Liver (tissue), 9 donors: ENCODE data around the gene HSF2BP. TPM values are rescaled to one million over a fixed set of nuclear protein-coding genes. Genes with fewer than 3 reads are reported as not detected.
A peak's percentile ranks its signal among the peaks of the same experiment; 100 is the strongest.

Source experiments
- DNase-seq: peaks from one replicate; pipeline ENCODE4 v3.0.0-alpha.2; 2017; ENCODE audit warnings: low spot score
- H3K27ac ChIP-seq, 2 donors: one replicate each; pipeline ENCODE4 v1.7.0; 2013; ENCODE audit warnings: inconsistent platforms in 2 of 2, low read length in 2 of 2, control low read depth in 1 of 2, low read depth in 1 of 2, mild to moderate bottlenecking in 1 of 2
- H3K27me3 ChIP-seq, 4 donors: one replicate each; pipeline versions ENCODE4 v1.6.1 to v1.7.0; 2013; ENCODE audit warnings: low read length in 3 of 4, inconsistent platforms in 1 of 4, mild to moderate bottlenecking in 1 of 4, moderate library complexity in 1 of 4; ENCODE audit not compliant: control insufficient read depth in 4 of 4, insufficient read depth in 4 of 4
- H3K36me3 ChIP-seq, 4 donors: one replicate each; pipeline versions ENCODE4 v1.6.1 to v1.7.0; 2013; ENCODE audit warnings: low read length in 3 of 4, mild to moderate bottlenecking in 3 of 4, low read depth in 1 of 4, moderate library complexity in 1 of 4; ENCODE audit not compliant: control insufficient read depth in 4 of 4, insufficient read depth in 3 of 4
- H3K4me1 ChIP-seq, 4 donors: one replicate each; pipeline versions ENCODE4 v1.6.1 to v1.7.0; 2013; ENCODE audit warnings: low read length in 3 of 4, mild to moderate bottlenecking in 3 of 4, moderate library complexity in 1 of 4; ENCODE audit not compliant: control insufficient read depth in 4 of 4, insufficient read depth in 4 of 4
- H3K4me3 ChIP-seq, 3 donors: one replicate each; pipeline versions ENCODE4 v1.6.1 to v1.7.0; 2013; ENCODE audit warnings: low read length in 3 of 3, control low read depth in 1 of 3, low read depth in 1 of 3, mild to moderate bottlenecking in 1 of 3
- H3K9ac ChIP-seq, 2 donors: one replicate each; pipeline ENCODE4 v1.7.0; 2013; ENCODE audit warnings: low read length in 2 of 2, mild to moderate bottlenecking in 2 of 2, moderate library complexity in 2 of 2, control low read depth in 1 of 2, low read depth in 1 of 2
- H3K9me3 ChIP-seq, 4 donors: one replicate each; pipeline versions ENCODE4 v1.6.1 to v1.7.0; 2013; ENCODE audit warnings: low read length in 3 of 4; ENCODE audit not compliant: control insufficient read depth in 4 of 4
- CTCF ChIP-seq: fragments of 150-350 bp; IDR thresholded peaks from 2 replicates; pipeline ENCODE4 v1.5.1; 2017; ENCODE audit warnings: improper control_type of control experiment, low read depth, low read length; ENCODE audit not compliant: missing input control
- EGR1 ChIP-seq, 2 donors: IDR thresholded peaks; 2 replicates each; pipeline ENCODE4 v1.6.1; 2016 to 2018; ENCODE audit warnings: antibody characterized with exemption in 2 of 2, low read depth in 2 of 2
- FOXA1 ChIP-seq: IDR thresholded peaks from 2 replicates; pipeline ENCODE4 v1.6.1; 2016; ENCODE audit warnings: antibody characterized with exemption
- FOXA2 ChIP-seq: IDR thresholded peaks from 2 replicates; pipeline ENCODE4 v1.6.1; 2016; ENCODE audit warnings: antibody characterized with exemption
- GABPA ChIP-seq, 2 donors: IDR thresholded peaks in 1 of 2; conservative IDR thresholded peaks in 1 of 2; 2 replicates each; pipeline ENCODE4 v1.6.1; 2016; ENCODE audit warnings: antibody characterized with exemption in 2 of 2, mild to moderate bottlenecking in 1 of 2, moderate library complexity in 1 of 2
- HNF4A ChIP-seq, 2 donors: conservative IDR thresholded peaks; 2 replicates each; pipeline ENCODE4 v1.6.1; 2016; ENCODE audit warnings: antibody characterized with exemption in 2 of 2, mild to moderate bottlenecking in 2 of 2
- HNF4G ChIP-seq: IDR thresholded peaks from 2 replicates; pipeline ENCODE4 v1.6.1; 2016; ENCODE audit warnings: antibody characterized with exemption
- JUND ChIP-seq, 2 donors: IDR thresholded peaks; 2 replicates each; pipeline ENCODE4 v1.6.1; 2016; ENCODE audit warnings: antibody characterized with exemption in 2 of 2
- MAX ChIP-seq: IDR thresholded peaks from 2 replicates; pipeline ENCODE4 v1.6.1; 2016; ENCODE audit warnings: antibody characterized with exemption
- NR2F2 ChIP-seq: IDR thresholded peaks from 2 replicates; pipeline ENCODE4 v1.6.1; 2016; ENCODE audit warnings: antibody characterized with exemption
- RAD21 ChIP-seq, 2 donors: IDR thresholded peaks; 2 replicates each; pipeline ENCODE4 v1.6.1; 2016; ENCODE audit warnings: antibody characterized with exemption in 2 of 2, mild to moderate bottlenecking in 2 of 2
- RXRA ChIP-seq, 2 donors: IDR thresholded peaks; 2 replicates each; pipeline ENCODE4 v1.6.1; 2017 to 2018; ENCODE audit warnings: antibody characterized with exemption in 2 of 2, mild to moderate bottlenecking in 1 of 2
- SP1 ChIP-seq: IDR thresholded peaks from 2 replicates; pipeline ENCODE4 v1.6.1; 2018; ENCODE audit warnings: antibody characterized with exemption, mild to moderate bottlenecking
- TAF1 ChIP-seq: conservative IDR thresholded peaks from 2 replicates; pipeline ENCODE4 v1.6.1; 2016; ENCODE audit warnings: antibody characterized with exemption, mild to moderate bottlenecking
- YY1 ChIP-seq: IDR thresholded peaks from 2 replicates; pipeline ENCODE4 v1.6.1; 2016; ENCODE audit warnings: antibody characterized with exemption, mild to moderate bottlenecking
- WGBS: extraction: QIAGEN DNeasy Blood & Tissue Kit; methylation state at CpG from one replicate; pipeline ENCODE4 v1.1.7; 2013; 5-methylcytosine and 5-hydroxymethylcytosine counted together
- polyA plus RNA-seq, 2 donors: library from polyadenylated mRNA; stranded (reverse) in 1 of 2; unstranded in 1 of 2; fragments of 200-250 nt in 1 of 2; fragments of >200 nt in 1 of 2; fragmentation: Nextera tagmentation in 1 of 2; extraction: Ambion mirVana in 1 of 2; gene quantifications; one replicate each; pipeline versions ENCODE4 v1.2.1 to v1.2.3, GENCODE V29; 2013 to 2015
- total RNA-seq, 2 donors: library from RNA; depleted of rRNA; stranded (reverse); fragments of >200 nt; gene quantifications; one replicate each; pipeline ENCODE4 v1.2.3, GENCODE V29; 2014
- TF ChIP-seq, protein P1 (sequence below): IDR thresholded peaks from 2 replicates; pipeline ENCODE4 v1.6.1; 2016; ENCODE audit warnings: antibody characterized with exemption
- TF ChIP-seq, protein P2 (sequence below): IDR thresholded peaks from 2 replicates; pipeline ENCODE4 v1.6.1; 2016; ENCODE audit warnings: antibody characterized with exemption, mild to moderate bottlenecking
- TF ChIP-seq, protein P3 (sequence below): IDR thresholded peaks from 2 replicates; pipeline ENCODE4 v1.6.1; 2016; ENCODE audit warnings: antibody characterized with exemption
- donor health status: healthy.
- donor health status: healthy.
- donor health status: healthy.
- donor health status: healthy.
- donor health status: healthy.

Gene HSF2BP
- total and polyA plus RNA-seq, 4 donors: 0.14 to 0.33 (median 0.16) TPM; not detected in 1

DNA sequence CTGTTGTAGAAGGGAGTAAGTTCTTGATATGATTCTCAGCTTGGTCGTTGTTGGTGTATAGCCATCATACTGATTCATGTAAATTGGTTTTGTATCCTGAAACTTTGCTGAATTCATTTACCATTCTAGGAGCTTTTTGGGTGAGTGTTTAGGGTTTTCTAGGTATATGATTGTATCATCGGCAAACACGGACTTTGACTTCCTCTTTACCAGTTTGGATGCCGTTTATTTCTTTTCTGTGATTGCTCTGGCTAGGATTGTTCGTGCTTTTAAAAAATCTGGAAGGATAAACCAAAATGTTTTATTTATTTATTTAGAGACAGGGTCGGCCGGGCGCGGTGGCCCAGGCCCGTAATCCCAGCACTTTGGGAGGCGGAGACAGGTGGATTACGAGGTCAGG lies 20.7 kb upstream of the HSF2BP start:
- WGBS: 51% methylated on average over 12 of the region's 12 CpGs
- H3K4me1 ChIP-seq: no peaks in the 10 kb centered on the region
- no peaks in the 10 kb centered on the region for H3K27me3 ChIP-seq
- no peaks in the 10 kb centered on the region for H3K9me3 ChIP-seq
- no peak overlapping the region for H3K9ac ChIP-seq
- H3K36me3 ChIP-seq: peaks cover 6 to 47% (median 19%) of the 10 kb centered on the region in 4 donors
- H3K4me3 ChIP-seq: no peak overlapping the region
- TF ChIP-seq HNF4G (no peak), TAF1 (no peak), FOXA1 (no peak), SP1 (peak; percentile 37), HNF4A (conservative IDR thresholded peaks at IDR 0.05) (peak; percentile 35 to 67), CTCF (no peak), JUND (IDR thresholded peaks at IDR 0.05) (no peak)
- DNase-seq: no peak
- H3K27ac ChIP-seq: no peak overlapping the region

DNA sequence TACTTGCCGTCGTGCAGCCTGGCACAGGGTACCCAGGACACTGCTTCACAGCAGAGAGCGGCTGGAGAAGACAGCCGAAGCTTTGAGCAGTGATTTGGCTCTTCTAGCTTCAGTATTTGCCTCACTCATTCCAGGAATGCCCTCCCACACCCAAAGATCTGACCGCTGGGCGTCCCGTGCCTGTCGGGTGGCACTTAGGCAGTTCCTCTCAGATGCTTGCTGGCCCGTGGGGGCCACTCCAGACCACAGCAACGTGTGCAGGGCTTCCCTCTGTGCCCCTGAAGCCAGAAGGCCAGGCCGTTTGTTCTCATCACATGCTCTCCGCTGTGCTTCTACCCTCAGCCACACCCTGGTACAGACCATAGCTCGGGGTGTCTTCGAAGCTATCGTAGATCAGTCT lies 17.1 kb upstream of the HSF2BP start:
- Histone ChIP-seq H3K27ac (no peak overlapping the region), H3K9me3 (no peaks in the 10 kb centered on the region), H3K9ac (no peak overlapping the region), H3K4me1 (no peaks in the 10 kb centered on the region), H3K36me3 (peaks cover 8 to 38% (median 22%) of the 10 kb centered on the region in 4 donors), H3K27me3 (no peaks in the 10 kb centered on the region), H3K4me3 (no peak overlapping the region)
- no peak for DNase-seq
- TF ChIP-seq RAD21 (IDR thresholded peaks at IDR 0.05): no peak
- TF ChIP-seq HNF4G: no peak
- no peak for TF ChIP-seq FOXA2
- no peak for TF ChIP-seq SP1
- TF ChIP-seq, protein P1, sequence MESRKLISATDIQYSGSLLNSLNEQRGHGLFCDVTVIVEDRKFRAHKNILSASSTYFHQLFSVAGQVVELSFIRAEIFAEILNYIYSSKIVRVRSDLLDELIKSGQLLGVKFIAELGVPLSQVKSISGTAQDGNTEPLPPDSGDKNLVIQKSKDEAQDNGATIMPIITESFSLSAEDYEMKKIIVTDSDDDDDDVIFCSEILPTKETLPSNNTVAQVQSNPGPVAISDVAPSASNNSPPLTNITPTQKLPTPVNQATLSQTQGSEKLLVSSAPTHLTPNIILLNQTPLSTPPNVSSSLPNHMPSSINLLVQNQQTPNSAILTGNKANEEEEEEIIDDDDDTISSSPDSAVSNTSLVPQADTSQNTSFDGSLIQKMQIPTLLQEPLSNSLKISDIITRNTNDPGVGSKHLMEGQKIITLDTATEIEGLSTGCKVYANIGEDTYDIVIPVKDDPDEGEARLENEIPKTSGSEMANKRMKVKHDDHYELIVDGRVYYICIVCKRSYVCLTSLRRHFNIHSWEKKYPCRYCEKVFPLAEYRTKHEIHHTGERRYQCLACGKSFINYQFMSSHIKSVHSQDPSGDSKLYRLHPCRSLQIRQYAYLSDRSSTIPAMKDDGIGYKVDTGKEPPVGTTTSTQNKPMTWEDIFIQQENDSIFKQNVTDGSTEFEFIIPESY: no peak
- TF ChIP-seq YY1: no peak
- TF ChIP-seq NR2F2: no peak
- TF ChIP-seq FOXA1: no peak
- TF ChIP-seq, protein P2, sequence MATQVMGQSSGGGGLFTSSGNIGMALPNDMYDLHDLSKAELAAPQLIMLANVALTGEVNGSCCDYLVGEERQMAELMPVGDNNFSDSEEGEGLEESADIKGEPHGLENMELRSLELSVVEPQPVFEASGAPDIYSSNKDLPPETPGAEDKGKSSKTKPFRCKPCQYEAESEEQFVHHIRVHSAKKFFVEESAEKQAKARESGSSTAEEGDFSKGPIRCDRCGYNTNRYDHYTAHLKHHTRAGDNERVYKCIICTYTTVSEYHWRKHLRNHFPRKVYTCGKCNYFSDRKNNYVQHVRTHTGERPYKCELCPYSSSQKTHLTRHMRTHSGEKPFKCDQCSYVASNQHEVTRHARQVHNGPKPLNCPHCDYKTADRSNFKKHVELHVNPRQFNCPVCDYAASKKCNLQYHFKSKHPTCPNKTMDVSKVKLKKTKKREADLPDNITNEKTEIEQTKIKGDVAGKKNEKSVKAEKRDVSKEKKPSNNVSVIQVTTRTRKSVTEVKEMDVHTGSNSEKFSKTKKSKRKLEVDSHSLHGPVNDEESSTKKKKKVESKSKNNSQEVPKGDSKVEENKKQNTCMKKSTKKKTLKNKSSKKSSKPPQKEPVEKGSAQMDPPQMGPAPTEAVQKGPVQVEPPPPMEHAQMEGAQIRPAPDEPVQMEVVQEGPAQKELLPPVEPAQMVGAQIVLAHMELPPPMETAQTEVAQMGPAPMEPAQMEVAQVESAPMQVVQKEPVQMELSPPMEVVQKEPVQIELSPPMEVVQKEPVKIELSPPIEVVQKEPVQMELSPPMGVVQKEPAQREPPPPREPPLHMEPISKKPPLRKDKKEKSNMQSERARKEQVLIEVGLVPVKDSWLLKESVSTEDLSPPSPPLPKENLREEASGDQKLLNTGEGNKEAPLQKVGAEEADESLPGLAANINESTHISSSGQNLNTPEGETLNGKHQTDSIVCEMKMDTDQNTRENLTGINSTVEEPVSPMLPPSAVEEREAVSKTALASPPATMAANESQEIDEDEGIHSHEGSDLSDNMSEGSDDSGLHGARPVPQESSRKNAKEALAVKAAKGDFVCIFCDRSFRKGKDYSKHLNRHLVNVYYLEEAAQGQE: no peak
- TF ChIP-seq, protein P3, sequence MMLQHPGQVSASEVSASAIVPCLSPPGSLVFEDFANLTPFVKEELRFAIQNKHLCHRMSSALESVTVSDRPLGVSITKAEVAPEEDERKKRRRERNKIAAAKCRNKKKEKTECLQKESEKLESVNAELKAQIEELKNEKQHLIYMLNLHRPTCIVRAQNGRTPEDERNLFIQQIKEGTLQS: no peak
- TF ChIP-seq EGR1 (IDR thresholded peaks at IDR 0.05; ENCODE audit: low read depth in 2 of 2): no peak
- no peak for TF ChIP-seq TAF1
- TF ChIP-seq MAX: no peak
- TF ChIP-seq JUND (IDR thresholded peaks at IDR 0.05): no peak
- no peak for TF ChIP-seq HNF4A (conservative IDR thresholded peaks at IDR 0.05)
- no peak for TF ChIP-seq RXRA (IDR thresholded peaks at IDR 0.05)
- TF ChIP-seq CTCF: no peak
- TF ChIP-seq GABPA (IDR thresholded peaks at IDR 0.05 in 1 of 2, conservative IDR thresholded peaks at IDR 0.05 in 1 of 2): no peak
- 95% methylated on average over 15 of the region's 15 CpGs for WGBS
